HG03342 (cell line): Measurements from ENCODE around the gene PRPF6.

ENCODE experiments used
- ATAC-seq: cut with Tn5 transposase; IDR thresholded peaks from one replicate; pipeline ENCODE4 v1.9.1; 2021; ENCODE audit warnings: mild to moderate bottlenecking, moderate library complexity; ENCODE audit not compliant: unreplicated experiment

Gene PRPF6

DNA sequence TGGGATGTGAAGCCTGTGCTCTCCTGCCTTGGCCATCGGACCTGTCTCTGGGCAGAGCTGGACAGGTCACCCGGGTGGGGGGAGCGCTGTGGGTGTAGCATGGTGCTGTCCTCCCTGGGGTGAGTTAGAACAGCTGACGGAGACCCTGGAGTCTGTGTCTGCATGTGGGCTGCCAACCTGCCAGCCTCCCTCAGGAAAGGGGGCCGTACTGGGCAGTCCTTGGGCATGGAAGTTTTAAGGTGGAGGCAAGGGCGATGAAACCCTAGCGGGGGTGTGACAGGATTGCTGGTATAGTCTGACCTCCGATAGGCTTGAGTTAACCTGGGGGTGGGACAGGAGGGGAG, 66.1 kb downstream of the PRPF6 start:
- ATAC-seq = no peak

GRCh38 chr20:64047968-64048401, 67.1 kb downstream of the PRPF6 start:
- no peak for ATAC-seq

GRCh38 chr20:64048402-64049044, 67.6 kb downstream of the PRPF6 start:
- no peak for ATAC-seq

DNA sequence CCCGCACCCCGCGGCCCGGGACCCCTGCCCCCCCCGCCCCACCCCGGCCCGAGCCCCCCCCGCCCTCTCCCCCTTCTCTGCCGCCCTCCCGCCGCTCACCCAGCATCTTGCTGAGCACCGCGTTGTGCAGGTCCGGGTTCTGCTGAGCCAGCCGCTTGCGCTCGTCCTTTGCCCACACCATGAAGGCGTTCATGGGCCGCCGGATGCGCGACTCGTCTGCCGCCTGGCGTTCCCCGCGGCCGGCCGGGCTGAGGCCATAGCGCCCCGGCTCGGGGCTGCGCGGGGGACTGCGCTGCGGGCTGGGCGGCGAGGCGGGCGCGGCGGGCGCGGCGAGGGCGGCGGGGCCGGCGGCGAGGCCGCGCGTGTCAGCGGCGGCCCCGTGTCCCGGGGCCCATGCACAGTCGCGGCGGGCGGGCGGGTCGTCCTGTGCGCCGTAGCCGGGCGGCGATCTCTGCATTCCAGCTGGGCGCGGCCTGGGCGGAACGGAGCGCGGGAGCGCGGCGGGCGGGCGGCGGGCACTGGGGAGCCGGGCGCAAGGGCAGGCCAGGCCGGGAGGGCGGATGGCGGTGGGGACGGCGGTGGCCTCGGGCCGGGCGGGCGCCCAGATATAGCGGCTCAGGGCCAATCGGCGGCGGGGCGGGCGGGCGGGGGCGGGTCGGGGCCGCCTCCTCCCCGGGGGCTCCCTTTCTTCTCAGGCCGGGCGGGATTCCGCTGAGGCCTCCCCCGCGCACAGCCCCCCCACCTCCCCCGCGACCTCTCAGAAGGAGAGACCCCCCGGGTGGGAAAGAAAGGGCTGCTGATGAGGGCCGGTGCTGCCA, 68.3 kb downstream of the PRPF6 start, which contains the start of gene SOX18:
Gene SOX18 (minus strand): TSS at position 580 of the 818 bp plus-strand sequence. CDS start 123 bp downstream, at position 457.
- ATAC-seq = no peak

DNA sequence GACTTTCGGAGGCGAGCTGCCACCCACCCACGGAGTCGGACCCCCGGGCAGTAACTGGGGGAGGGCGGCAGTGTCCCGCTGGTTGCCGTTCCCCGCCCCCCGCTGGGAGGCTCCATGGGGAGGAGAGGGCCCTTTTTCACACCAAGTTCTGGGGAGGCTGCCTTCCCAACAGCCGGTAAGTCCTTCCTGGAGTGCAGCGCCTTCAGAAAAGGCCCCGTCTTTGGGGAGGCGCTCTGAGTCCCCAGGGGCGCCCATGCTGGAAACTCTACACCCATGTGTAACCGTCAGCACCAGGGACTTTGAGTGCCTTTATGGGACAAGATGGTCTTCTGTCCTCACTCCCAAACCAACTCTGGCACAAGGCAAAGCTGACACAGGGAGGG, 68.9 kb downstream of the PRPF6 start:
- no peak for ATAC-seq

DNA sequence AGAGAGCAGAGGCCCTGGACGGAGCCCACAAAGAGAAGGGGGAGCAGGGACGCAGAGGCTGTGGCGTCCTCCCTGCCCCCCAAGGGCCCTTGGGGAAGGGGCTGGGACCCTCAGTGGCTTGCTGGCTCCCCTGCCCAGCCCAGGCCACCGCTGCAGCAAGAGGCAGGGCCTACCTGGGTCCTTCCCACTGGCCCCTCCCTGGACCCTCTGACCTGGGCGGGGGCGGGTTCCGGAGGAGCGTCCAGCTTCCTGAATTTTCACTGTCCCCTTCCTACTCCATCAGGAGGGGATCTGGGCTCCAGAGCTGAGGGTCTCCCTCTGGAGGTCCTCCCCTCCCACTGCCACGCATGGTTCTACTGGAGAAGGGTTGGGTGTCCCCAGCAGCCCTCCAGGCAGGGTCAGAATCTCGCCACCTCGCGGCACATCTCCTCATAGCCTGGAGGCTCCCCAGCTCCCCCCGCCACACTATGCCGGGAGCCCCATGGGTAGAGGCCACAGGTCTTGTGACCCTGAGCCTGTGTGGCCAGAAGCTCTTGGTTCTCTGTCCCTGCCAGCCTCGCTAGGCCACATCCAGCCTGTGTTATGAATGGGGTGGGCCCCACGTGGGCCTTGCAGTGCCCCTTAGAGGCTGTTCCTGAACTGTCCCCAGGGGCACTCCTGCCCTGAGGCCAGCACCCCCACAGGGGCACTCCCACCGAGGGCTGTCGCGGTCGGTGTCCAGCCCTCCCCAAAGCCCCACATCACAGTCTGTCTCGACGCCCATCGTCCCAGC, 69.5 kb downstream of the PRPF6 start:
- ATAC-seq = no peak

DNA sequence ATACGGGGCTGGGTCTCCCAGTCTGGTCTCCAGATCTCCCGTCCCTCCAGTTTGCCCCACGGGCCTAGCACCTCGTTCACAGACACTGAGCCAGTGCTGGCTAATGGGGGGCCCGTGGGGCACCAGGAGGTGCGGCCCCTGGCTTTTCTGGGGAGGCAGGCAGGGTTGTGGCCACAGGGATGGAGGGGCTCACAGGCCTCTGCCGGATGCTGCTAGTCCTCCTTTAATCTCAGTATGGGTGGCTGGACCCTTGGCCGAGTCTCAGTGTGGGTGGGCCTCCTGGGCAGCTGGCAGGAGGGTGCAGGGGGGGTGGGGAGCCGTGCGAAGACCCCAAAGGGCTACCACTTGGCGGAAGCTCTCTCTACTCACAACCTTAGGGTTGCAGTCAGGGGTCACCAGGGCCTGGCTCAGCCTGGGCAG, 70.1 kb downstream of the PRPF6 start:
- no peak for ATAC-seq

GRCh38 chr20:64051561-64052325, 70.8 kb downstream of the PRPF6 start:
- ATAC-seq = no peak

DNA sequence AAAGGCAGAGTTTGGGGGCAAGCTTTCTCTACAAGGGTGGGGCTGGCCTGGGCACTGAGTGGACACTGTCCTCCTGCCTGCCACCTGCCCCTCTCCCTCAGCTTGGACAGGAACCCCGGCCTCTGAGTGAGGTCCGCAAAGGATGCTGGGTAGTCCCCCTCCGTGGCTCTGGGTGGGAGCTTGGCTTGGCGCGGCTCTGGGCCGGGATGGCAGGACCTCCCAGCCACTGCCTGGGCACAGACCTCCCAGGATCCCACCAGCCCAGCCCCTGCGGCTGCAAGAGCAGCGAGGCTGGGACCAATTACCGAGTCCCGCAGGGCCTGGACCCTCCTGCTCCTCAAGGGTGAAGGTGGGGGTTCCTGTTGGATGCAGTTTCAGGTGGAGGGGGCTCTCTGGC, 71.4 kb downstream of the PRPF6 start:
- ATAC-seq = no peak

- no peak for ATAC-seq
Measured at GRCh38 chr20:64052987-64053840, 72.3 kb downstream of the PRPF6 start.

GRCh38 chr20:64053841-64054661, 73.1 kb downstream of the PRPF6 start:
- no peak for ATAC-seq

DNA sequence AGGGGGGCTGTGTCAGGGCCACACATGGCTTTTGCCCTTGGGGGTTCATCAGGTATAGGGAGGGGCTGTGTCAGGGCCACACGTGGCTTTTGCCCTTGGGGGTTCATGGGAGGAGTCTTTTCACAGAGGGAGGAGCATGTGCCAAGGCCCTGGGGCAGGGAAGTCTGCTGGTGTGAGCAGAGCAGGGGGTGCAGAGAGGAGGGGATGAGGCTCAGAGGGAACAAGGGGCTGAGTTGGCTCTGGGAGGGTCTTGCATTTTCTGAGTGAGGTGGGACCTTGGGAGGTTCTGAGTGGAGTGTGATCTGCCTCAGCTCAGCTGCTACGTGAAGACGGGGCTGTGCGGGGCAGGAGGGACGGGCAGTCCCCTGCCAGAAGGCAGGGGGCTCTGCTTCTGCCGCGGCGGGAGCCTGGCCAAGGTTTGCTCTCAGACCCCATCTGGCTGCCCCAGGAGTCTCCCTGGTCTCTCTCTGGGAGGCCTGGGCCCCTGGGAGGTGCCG, 74.5 kb downstream of the PRPF6 start:
- ATAC-seq = no peak

DNA sequence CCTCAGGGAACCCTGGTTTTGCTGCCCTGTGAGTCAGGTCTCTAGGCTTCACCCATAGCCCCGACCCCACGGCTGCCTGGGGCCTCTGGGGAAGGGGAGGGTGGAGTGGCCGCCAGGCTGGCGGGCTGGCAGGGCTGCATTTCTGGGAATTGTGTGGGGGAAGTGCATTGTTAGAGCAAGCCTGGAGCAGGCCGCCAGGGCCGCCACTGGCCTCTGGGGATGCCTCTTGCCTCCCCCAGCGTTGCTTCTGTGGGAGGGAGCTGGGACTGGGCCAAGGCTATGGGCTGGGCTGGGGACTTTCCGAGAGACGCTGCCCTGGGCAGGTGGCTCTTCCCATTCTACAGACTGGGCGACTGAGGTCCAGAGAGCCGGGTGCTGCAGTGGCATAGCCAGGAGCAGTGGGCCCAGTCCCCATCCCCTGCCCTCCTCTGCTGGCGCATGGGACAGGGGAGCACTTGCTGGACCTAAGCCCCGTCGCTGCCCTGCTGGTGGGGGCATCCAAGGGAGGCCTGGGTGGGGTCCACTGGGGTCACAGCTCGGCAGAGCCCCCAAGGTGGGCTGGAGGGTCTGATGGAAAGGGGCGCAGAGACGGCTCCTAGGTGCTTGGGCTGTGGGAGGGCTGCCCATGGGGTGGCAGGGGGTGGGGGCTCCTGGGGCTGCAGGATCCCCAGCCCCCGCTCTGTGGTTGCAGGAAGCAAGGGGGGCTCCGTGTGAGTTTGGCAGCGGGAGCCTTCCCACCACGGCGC, 75.1 kb downstream of the PRPF6 start:
- ATAC-seq = no peak

DNA sequence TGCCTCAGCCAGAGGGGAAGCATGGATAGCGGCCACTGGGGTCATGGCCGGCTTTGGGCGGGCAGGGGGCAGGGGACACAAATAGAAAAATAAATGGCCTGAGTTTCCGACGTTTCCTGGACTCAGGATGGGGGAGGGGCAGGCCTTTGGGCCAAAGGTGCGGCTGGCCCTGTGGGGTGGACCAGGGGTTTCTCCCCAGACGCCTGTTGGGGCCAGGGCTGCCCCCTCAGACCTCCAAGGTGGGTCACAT, 75.6 kb downstream of the PRPF6 start:
- ATAC-seq = no peak

GRCh38 chr20:64056889-64057627, 76.1 kb downstream of the PRPF6 start:
- ATAC-seq = no peak

DNA sequence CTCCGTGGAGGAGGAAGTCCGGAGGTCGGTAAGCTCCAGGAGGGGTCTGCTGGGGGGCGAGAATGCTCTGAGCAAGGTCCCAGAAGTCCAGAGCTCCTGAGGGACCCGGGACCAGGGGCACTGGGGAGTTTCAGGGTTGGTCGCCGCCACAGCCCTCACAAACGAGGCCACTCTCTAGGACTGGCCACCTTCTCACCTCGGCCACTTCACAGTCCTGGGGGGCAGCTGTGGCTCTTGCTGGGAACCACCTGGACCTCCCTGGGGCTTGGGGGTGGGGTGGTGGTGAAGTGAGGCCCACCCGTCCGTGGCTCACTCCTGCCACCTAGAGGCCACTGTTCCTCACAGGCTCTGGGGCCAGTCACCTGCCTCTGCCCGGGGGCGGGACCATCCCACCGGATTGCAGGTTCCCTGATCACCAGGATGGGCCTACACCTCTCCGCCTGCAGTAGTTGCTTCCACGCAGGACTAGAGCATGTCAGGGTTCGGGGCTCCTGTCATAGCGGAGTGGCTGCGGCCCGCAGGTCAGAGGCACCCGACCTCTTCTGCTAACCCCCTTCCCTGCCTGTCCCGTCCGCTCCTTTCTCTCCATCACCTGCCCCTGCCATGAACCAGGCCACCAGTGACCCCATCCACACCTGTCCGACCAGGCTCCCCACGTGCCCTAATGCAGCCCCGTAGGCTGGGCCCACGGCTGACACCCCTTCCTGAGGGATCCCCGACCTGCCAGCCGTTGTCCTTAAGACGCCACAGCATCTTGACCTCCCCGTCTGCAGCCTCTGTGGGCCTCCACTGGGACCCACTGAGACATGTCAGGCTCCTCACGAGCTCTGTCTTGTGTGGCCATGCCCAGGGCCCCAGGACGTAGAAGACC, 76.9 kb downstream of the PRPF6 start:
- no peak for ATAC-seq

GRCh38 chr20:64058536-64058935, 77.6 kb downstream of the PRPF6 start:
- no peak for ATAC-seq
